PC-9 (cell line): ENCODE data around the gene ABCA5. TPM values are rescaled to one million over a fixed set of nuclear protein-coding genes. Genes with fewer than 3 reads are reported as not detected.

Experiments
- BruUV-seq: library from RNA; stranded (reverse); fragments of 400-500 nt; replicated peaks from 2 replicates; lab custom pipeline; 2021; lab: Mats Ljungman, UMichigan
- CTCF ChIA-PET: fragments of 300-600 bp; sonication (Branson Sonifier 250); formaldehyde crosslinking; loops from one replicate; lab custom pipeline; 2022; ENCODE audit warnings: antibody characterized with exemption; lab: Charles Lee
- POLR2A ChIA-PET: fragments of 300-600 bp; sonication (Branson Sonifier 250); formaldehyde crosslinking; loops from one replicate; lab custom pipeline; 2022; ENCODE audit warnings: antibody characterized with exemption; ENCODE audit not compliant: unreplicated experiment; lab: Charles Lee
- DNase-seq, 2 experiments: peaks; one replicate each; pipeline versions ENCODE4 v3.0.0 to v3.0.0-alpha.2; 2015 to 2022; ENCODE audit warnings: mixed read lengths in 1 of 2
- H2AFZ ChIP-seq: fragments of 200-600 bp; sonication (generic); 2 replicates; pipeline ENCODE4 v1.8.1; 2017; ENCODE audit warnings: antibody characterized with exemption
- H3F3A ChIP-seq: fragments of 200-600 bp; sonication (generic); 2 replicates; pipeline ENCODE4 v1.8.1; 2017; ENCODE audit warnings: antibody characterized with exemption, mild to moderate bottlenecking, low read depth; ENCODE audit not compliant: insufficient read depth
- H3K27ac ChIP-seq: fragments of 200-600 bp; sonication (generic); 2 replicates; pipeline ENCODE4 v1.6.1; 2016; ENCODE audit warnings: mixed run types
- H3K27me3 ChIP-seq: fragments of 200-600 bp; sonication (generic); 2 replicates; pipeline ENCODE4 v1.6.1; 2016; ENCODE audit warnings: low read depth, mixed run types; ENCODE audit not compliant: insufficient read depth
- H3K36me3 ChIP-seq: fragments of 200-600 bp; sonication (generic); 2 replicates; pipeline ENCODE4 v1.6.1; 2016; ENCODE audit warnings: low read depth, mixed run types
- H3K4me1 ChIP-seq: fragments of 200-600 bp; sonication (generic); replicated peaks from 2 replicates; pipeline ENCODE4 v1.6.1; 2016; ENCODE audit warnings: mixed run types; ENCODE audit not compliant: insufficient read depth
- H3K4me2 ChIP-seq: fragments of 200-600 bp; sonication (generic); 2 replicates; pipeline ENCODE4 v1.6.1; 2017; ENCODE audit warnings: mixed run types
- H3K4me3 ChIP-seq: fragments of 200-600 bp; sonication (generic); 2 replicates; pipeline ENCODE4 v1.6.1; 2016; ENCODE audit warnings: mixed run types
- H3K79me2 ChIP-seq: fragments of 200-600 bp; sonication (generic); 2 replicates; pipeline ENCODE4 v1.6.1; 2017; ENCODE audit warnings: low read depth, mixed run types
- H3K9me2 ChIP-seq: fragments of 200-600 bp; sonication (generic); 2 replicates; pipeline ENCODE4 v1.8.1; 2017; ENCODE audit warnings: mild to moderate bottlenecking; ENCODE audit not compliant: insufficient read depth
- H3K9me3 ChIP-seq: fragments of 200-600 bp; sonication (generic); 2 replicates; pipeline ENCODE4 v1.8.1; 2016; ENCODE audit warnings: low read depth; ENCODE audit not compliant: insufficient read depth
- H4K20me1 ChIP-seq: fragments of 200-600 bp; sonication (generic); 2 replicates; pipeline ENCODE4 v1.8.1; 2017; ENCODE audit not compliant: insufficient read depth
- CTCF ChIP-seq: fragments of 200-600 bp; sonication (generic); conservative IDR thresholded peaks from 2 replicates; pipeline ENCODE4 v1.6.1; 2017; ENCODE audit warnings: mixed run types, antibody characterized with exemption, mild to moderate bottlenecking, moderate library complexity
- EZH2 ChIP-seq: fragments of 200-600 bp; sonication (generic); IDR thresholded peaks from 2 replicates; pipeline ENCODE4 v1.8.0; 2017; ENCODE audit warnings: antibody characterized with exemption, low read depth
- intact Hi-C: fragments of 100-400 bp; cut with micrococcal nuclease; formaldehyde crosslinking; loops from one replicate; pipeline ENCODE4 v1.10.0; 2022; ENCODE audit not compliant: unreplicated experiment
- total RNA-seq: library from RNA; stranded (reverse); gene quantifications from 2 replicates; pipeline ENCODE4 v1.2.3, GENCODE V29; 2021

Gene ABCA5
- total RNA-seq, 1 experiment from 2014 or later = 3.8 TPM

DNA sequence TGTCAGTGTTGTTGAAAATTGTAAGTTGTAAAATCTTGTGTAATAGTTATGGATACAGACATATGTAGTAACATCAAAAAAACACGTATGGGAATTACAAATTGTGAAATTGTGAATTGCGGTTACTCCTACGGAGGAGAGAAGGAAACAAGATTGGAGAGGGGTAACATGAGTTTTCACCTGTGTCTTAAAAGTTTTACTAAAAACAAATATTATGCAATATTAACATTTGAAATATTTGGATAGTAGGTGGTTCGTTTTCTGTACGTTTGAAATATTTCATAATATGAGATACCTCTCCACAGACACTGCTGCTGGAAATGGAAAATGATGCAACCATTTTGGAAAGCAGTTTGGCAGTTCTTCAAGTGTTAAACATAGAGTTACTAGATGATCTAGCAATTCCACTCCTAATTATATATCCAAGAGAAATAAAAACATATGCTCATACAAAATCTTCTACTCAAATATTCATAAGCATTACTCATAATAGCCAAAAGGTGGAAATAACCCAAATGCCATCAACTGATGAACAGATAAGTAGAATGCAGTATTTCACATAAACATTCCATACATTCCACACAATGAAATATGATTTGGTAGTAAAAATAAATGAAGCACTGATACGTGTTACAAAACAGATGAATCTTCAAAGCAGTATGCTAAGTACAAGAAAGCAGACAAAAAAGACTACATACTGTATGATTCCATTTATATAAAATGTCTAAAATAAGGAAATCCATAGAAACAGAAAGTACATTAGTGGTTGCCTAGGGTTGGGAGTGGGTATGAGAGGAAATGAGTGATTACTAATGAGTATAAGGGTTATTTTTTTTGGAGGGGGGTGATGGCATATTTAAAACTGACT is 57.6 kb downstream of the ABCA5 start:
- H2AFZ ChIP-seq = peak overlapping the region; percentile 46
- intact Hi-C loops = no loop called here
- H3K4me2 ChIP-seq = peak overlapping the region; percentile 57
- H3K27me3 ChIP-seq = no peaks in the 10 kb centered on the region
- POLR2A ChIA-PET = no interaction called here
- H3K27ac ChIP-seq = peak overlapping the region; percentile 61
- H3F3A ChIP-seq = peaks cover 22% of the 10 kb centered on the region
- no peaks in the 10 kb centered on the region for H3K36me3 ChIP-seq
- BruUV-seq = no TSS peak
- no peaks in the 10 kb centered on the region for H3K79me2 ChIP-seq
- H3K4me1 ChIP-seq = peaks cover 30% of the 10 kb centered on the region
- H3K9me3 ChIP-seq = no peaks in the 10 kb centered on the region
- no peaks in the 10 kb centered on the region for H3K9me2 ChIP-seq
- peak overlapping the region; percentile 11; the same call in 1 of the 2 replicates for H3K4me3 ChIP-seq
- CTCF ChIA-PET = no interaction called here
- peak in 1 of 2 experiments; percentile 93 for DNase-seq
- no peaks in the 10 kb centered on the region for H4K20me1 ChIP-seq
- no peak for TF ChIP-seq EZH2
- no peak for TF ChIP-seq CTCF

DNA sequence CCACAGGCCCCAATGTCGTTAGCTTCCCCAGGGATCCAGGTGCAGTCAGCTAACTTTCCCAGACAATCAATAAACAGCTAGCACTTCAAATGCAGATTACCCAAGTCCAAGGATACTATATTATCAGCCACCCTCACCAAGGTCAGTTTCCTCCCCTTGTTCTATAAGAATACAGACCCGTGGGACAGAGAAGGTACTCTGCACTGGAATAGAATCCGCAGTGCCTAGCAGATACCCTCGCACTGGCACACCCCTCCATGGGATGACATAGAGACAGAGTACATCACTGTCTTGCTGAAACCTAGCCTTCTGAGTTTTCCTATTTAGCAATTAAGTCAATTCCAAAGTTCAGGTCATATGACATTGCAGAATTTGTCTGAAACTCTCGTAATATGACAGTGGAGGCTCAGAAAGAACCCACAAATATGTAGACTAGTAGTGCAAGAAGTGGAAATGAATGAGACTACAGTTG is 58.4 kb downstream of the ABCA5 start:
- peak overlapping the region; percentile 11; the same call in 1 of the 2 replicates for H3K4me3 ChIP-seq
- peaks cover 30% of the 10 kb centered on the region for H3K4me1 ChIP-seq
- intact Hi-C loops = no loop called here
- peak overlapping the region; percentile 57 for H3K4me2 ChIP-seq
- peak overlapping the region; percentile 61 for H3K27ac ChIP-seq
- ChIA-PET POLR2A (no interaction called here), CTCF (no interaction called here)
- no peaks in the 10 kb centered on the region for H3K27me3 ChIP-seq
- no TSS peak for BruUV-seq
- H3F3A ChIP-seq = peaks cover 22% of the 10 kb centered on the region
- no peaks in the 10 kb centered on the region for H4K20me1 ChIP-seq
- peak in 1 of 2 experiments; percentile 53 for DNase-seq
- no peaks in the 10 kb centered on the region for H3K9me3 ChIP-seq
- H3K9me2 ChIP-seq = no peaks in the 10 kb centered on the region
- no peaks in the 10 kb centered on the region for H3K36me3 ChIP-seq
- H2AFZ ChIP-seq = peak overlapping the region; percentile 46; the same call in 1 of the 2 replicates
- no peaks in the 10 kb centered on the region for H3K79me2 ChIP-seq
- no peak for TF ChIP-seq EZH2

- TF ChIP-seq CTCF = no peak
- no peak for TF ChIP-seq EZH2
- Histone ChIP-seq H3K9me3 (no peaks in the 10 kb centered on the region), H3K27ac (no peak overlapping the region), H3F3A (peaks cover 22% of the 10 kb centered on the region), H3K27me3 (no peaks in the 10 kb centered on the region), H3K4me1 (peaks cover 30% of the 10 kb centered on the region), H4K20me1 (no peaks in the 10 kb centered on the region), H3K4me3 (no peak overlapping the region), H3K9me2 (no peaks in the 10 kb centered on the region), H3K4me2 (no peak overlapping the region), H3K36me3 (no peaks in the 10 kb centered on the region), H2AFZ (no peak overlapping the region), H3K79me2 (no peaks in the 10 kb centered on the region)
- BruUV-seq = no TSS peak
- DNase-seq = no peak
- intact Hi-C loops = no loop called here
- CTCF ChIA-PET = no interaction called here
- POLR2A ChIA-PET = no interaction called here
Observed at GRCh38 chr17:69267219-69267618, 59.7 kb downstream of the ABCA5 start.
